HepG2 (cell line): ENCODE results near the gene ZCCHC3. TPM values are rescaled to one million over a fixed set of nuclear protein-coding genes. Genes with fewer than 3 reads are reported as not detected.
A peak's percentile ranks its signal among the peaks of the same experiment; 100 is the strongest.

ENCODE experiments used
- AGO2 ChIP-seq: fragments of 200-400 bp; formaldehyde crosslinking; optimal IDR thresholded peaks from 2 replicates; pipeline ENCODE3; 2017; ENCODE audit warnings: mild to moderate bottlenecking, low read depth, low read length, moderate library complexity
- AHDC1 ChIP-seq: sonication (generic); formaldehyde crosslinking; IDR thresholded peaks from 2 replicates; pipeline ENCODE4 v1.5.1; 2020; ENCODE audit warnings: mild to moderate bottlenecking, missing genetic modification reagents, borderline replicate concordance
- JUN ChIP-seq: sonication (generic); formaldehyde crosslinking; IDR thresholded peaks from 2 replicates; pipeline ENCODE4 v1.4.0; 2020; ENCODE audit warnings: mild to moderate bottlenecking, missing genetic modification reagents
- MIER3 ChIP-seq: IDR thresholded peaks from 2 replicates; pipeline ENCODE4 v1.6.1; 2016; ENCODE audit warnings: missing compliant biosample characterization, borderline replicate concordance
- PAX8 ChIP-seq: sonication (generic); formaldehyde crosslinking; IDR thresholded peaks from 2 replicates; pipeline ENCODE4 v1.8.0; 2022; ENCODE audit warnings: mild to moderate bottlenecking, missing genetic modification reagents, borderline replicate concordance
- POLR2G ChIP-seq: fragments of 200-400 bp; formaldehyde crosslinking; IDR thresholded peaks from 2 replicates; pipeline ENCODE4 v1.6.1; 2018; ENCODE audit warnings: mild to moderate bottlenecking, low read depth, low read length, moderate library complexity
- U2AF1 ChIP-seq: fragments of 200-400 bp; formaldehyde crosslinking; optimal IDR thresholded peaks from 2 replicates; pipeline ENCODE3; 2017; ENCODE audit warnings: mild to moderate bottlenecking, low read depth, low read length
- U2AF2 ChIP-seq: fragments of 200-400 bp; formaldehyde crosslinking; IDR thresholded peaks from 2 replicates; pipeline ENCODE4 v1.6.1; 2017; ENCODE audit warnings: low read depth, mild to moderate bottlenecking, low read length
- ZBTB20 ChIP-seq: sonication (generic); formaldehyde crosslinking; IDR thresholded peaks from 2 replicates; pipeline ENCODE4 v1.8.1; 2023; ENCODE audit warnings: missing genetic modification reagents, low read depth, mild to moderate bottlenecking, borderline replicate concordance
- ZKSCAN1 ChIP-seq: fragments of 150-350 bp; IDR thresholded peaks from 2 replicates; pipeline ENCODE4 v1.6.1; 2014; ENCODE audit warnings: low read length
- ZNF17 ChIP-seq: sonication (generic); formaldehyde crosslinking; IDR thresholded peaks from 2 replicates; pipeline ENCODE4 v1.5.0; 2020; ENCODE audit warnings: mild to moderate bottlenecking, missing genetic modification reagents
- ZNF547 ChIP-seq: sonication (generic); formaldehyde crosslinking; IDR thresholded peaks from 2 replicates; pipeline ENCODE4 v1.5.1; 2020; ENCODE audit warnings: mild to moderate bottlenecking, missing genetic modification reagents
- ZNF619 ChIP-seq: sonication (generic); formaldehyde crosslinking; IDR thresholded peaks from 2 replicates; pipeline ENCODE4 v1.4.0; 2020; ENCODE audit warnings: mild to moderate bottlenecking, missing genetic modification reagents
- polyA plus RNA-seq, 8 experiments: library from polyadenylated mRNA; depleted of rRNA in 3 of 8; stranded (reverse) in 7 of 8; unstranded in 1 of 8; fragments of >200 nt; fragmentation: Illumina TruSeq in 4 of 8; extraction: Trizol in 4 of 8; gene quantifications; 2 replicates each; pipeline versions ENCODE4 v1.2.1 to v1.2.3, GENCODE V29; 2011 to 2016; ENCODE audit warnings: low read depth in 4 of 8, missing spikeins in 1 of 8, mixed read lengths in 1 of 8; ENCODE audit not compliant: insufficient read depth in 1 of 8
- total RNA-seq, 5 experiments: library from RNA; depleted of rRNA; stranded (reverse); fragments of >200 nt; fragmentation: Illumina TruSeq; extraction: Trizol; gene quantifications; 2 replicates each; pipeline ENCODE4 v1.2.3, GENCODE V29; 2016; ENCODE audit warnings: low read depth in 1 of 5
- TF ChIP-seq, protein P1 (sequence below): sonication (generic); formaldehyde crosslinking; IDR thresholded peaks from 2 replicates; pipeline ENCODE4 v1.4.0; 2020; ENCODE audit warnings: mild to moderate bottlenecking, missing genetic modification reagents, borderline replicate concordance

Gene ZCCHC3
- total and polyA plus RNA-seq, 2 of the 13 experiments (the other 11 are each of a cell fraction or from before 2014, with no cell fraction given): 46.6 to 63.0 TPM

- no peak for TF ChIP-seq ZKSCAN1
- TF ChIP-seq ZNF547: peak; percentile 41
- TF ChIP-seq JUN: peak; percentile 21; the same call in 1 of the 2 replicates
- peak; percentile 27; the same call in 1 of the 2 replicates for TF ChIP-seq AHDC1 (CRISPR knock-in tag)
- TF ChIP-seq, protein P1, sequence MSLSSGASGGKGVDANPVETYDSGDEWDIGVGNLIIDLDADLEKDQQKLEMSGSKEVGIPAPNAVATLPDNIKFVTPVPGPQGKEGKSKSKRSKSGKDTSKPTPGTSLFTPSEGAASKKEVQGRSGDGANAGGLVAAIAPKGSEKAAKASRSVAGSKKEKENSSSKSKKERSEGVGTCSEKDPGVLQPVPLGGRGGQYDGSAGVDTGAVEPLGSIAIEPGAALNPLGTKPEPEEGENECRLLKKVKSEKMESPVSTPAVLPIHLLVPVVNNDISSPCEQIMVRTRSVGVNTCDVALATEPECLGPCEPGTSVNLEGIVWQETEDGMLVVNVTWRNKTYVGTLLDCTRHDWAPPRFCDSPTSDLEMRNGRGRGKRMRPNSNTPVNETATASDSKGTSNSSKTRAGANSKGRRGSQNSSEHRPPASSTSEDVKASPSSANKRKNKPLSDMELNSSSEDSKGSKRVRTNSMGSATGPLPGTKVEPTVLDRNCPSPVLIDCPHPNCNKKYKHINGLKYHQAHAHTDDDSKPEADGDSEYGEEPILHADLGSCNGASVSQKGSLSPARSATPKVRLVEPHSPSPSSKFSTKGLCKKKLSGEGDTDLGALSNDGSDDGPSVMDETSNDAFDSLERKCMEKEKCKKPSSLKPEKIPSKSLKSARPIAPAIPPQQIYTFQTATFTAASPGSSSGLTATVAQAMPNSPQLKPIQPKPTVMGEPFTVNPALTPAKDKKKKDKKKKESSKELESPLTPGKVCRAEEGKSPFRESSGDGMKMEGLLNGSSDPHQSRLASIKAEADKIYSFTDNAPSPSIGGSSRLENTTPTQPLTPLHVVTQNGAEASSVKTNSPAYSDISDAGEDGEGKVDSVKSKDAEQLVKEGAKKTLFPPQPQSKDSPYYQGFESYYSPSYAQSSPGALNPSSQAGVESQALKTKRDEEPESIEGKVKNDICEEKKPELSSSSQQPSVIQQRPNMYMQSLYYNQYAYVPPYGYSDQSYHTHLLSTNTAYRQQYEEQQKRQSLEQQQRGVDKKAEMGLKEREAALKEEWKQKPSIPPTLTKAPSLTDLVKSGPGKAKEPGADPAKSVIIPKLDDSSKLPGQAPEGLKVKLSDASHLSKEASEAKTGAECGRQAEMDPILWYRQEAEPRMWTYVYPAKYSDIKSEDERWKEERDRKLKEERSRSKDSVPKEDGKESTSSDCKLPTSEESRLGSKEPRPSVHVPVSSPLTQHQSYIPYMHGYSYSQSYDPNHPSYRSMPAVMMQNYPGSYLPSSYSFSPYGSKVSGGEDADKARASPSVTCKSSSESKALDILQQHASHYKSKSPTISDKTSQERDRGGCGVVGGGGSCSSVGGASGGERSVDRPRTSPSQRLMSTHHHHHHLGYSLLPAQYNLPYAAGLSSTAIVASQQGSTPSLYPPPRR (CRISPR knock-in tag): peak; percentile 52; the same call in 1 of the 2 replicates
- peak; percentile 52; the same call in 1 of the 2 replicates for TF ChIP-seq MIER3
- TF ChIP-seq U2AF2: peak; percentile 23; the same call in 1 of the 2 replicates
- peak; percentile 11 for TF ChIP-seq U2AF1
- TF ChIP-seq ZNF619: no peak
- TF ChIP-seq ZBTB20 (CRISPR knock-in tag): peak; percentile 82; the same call in 1 of the 2 replicates
- 0 out of 2 replicates have a peak, but pooled peaks have one; percentile 45 for TF ChIP-seq PAX8 (CRISPR knock-in tag)
- peak; percentile 84 for TF ChIP-seq POLR2G
- TF ChIP-seq ZNF17 (CRISPR knock-in tag): no peak
- TF ChIP-seq AGO2: peak; percentile 95
Observed at GRCh38 chr20:327186-328026, 30.0 kb downstream of the ZCCHC3 start (continued).
